Measurements from ENCODE around the gene HBZ. TPM values are rescaled to one million over a fixed set of nuclear protein-coding genes. Genes with fewer than 3 reads are reported as not detected.

The HBZ gene
- total and polyA plus RNA-seq, 9 of the 15 experiments (the other 6 are each of a cell fraction or from before 2014, with no cell fraction given) = 58.0 to 610 (median 113) TPM

DNA sequence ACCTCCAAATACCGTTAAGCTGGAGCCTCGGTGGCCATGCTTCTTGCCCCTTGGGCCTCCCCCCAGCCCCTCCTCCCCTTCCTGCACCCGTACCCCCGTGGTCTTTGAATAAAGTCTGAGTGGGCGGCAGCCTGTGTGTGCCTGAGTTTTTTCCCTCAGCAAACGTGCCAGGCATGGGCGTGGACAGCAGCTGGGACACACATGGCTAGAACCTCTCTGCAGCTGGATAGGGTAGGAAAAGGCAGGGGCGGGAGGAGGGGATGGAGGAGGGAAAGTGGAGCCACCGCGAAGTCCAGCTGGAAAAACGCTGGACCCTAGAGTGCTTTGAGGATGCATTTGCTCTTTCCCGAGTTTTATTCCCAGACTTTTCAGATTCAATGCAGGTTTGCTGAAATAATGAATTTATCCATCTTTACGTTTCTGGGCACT is 25.0 kb downstream of the HBZ start (continued):
- peak; percentile 88 to 92; a peak in 3 of 4 replicates for TF ChIP-seq SIN3A (IDR thresholded peaks at IDR 0.05; ENCODE audit: borderline replicate concordance in 2 of 2, control insufficient read depth in 1 of 2, low read depth in 2 of 2, low read length in 2 of 2)
- TF ChIP-seq EGR1 (conservative IDR thresholded peaks at IDR 0.05) = peak; percentile 56
- peak; percentile 74 for TF ChIP-seq MXI1 (IDR thresholded peaks at IDR 0.05; ENCODE audit: low read depth, low read length)
- TF ChIP-seq SAP30 (IDR thresholded peaks at IDR 0.05; ENCODE audit: borderline replicate concordance, insufficient read depth, low read depth, low read length, poor library complexity, severe bottlenecking) = peak; percentile 22
- peak; percentile 75 to 86 for TF ChIP-seq MNT (conservative IDR thresholded peaks at IDR 0.05)
- peak; percentile 56; the same call in 1 of the 2 replicates for TF ChIP-seq ZNF263 (CRISPR knock-in tag; IDR thresholded peaks at IDR 0.05; ENCODE audit: borderline replicate concordance)
- TF ChIP-seq TFAP4 (CRISPR knock-in tag; IDR thresholded peaks at IDR 0.05; ENCODE audit: borderline replicate concordance) = peak; percentile 81
- TF ChIP-seq MAFK (IDR thresholded peaks at IDR 0.05; ENCODE audit: low read length) = no peak
- peak; percentile 44; the same call in 1 of the 2 replicates for TF ChIP-seq BHLHE40 (IDR thresholded peaks at IDR 0.05; ENCODE audit: low read length)
- TF ChIP-seq HDAC1 (IDR thresholded peaks at IDR 0.05) = peak in 1 of 2 experiments; percentile 78; a peak in 2 of 4 replicates
- no peak for TF ChIP-seq KDM2B (CRISPR knock-in tag; IDR thresholded peaks at IDR 0.05)
- TF ChIP-seq, protein P1, sequence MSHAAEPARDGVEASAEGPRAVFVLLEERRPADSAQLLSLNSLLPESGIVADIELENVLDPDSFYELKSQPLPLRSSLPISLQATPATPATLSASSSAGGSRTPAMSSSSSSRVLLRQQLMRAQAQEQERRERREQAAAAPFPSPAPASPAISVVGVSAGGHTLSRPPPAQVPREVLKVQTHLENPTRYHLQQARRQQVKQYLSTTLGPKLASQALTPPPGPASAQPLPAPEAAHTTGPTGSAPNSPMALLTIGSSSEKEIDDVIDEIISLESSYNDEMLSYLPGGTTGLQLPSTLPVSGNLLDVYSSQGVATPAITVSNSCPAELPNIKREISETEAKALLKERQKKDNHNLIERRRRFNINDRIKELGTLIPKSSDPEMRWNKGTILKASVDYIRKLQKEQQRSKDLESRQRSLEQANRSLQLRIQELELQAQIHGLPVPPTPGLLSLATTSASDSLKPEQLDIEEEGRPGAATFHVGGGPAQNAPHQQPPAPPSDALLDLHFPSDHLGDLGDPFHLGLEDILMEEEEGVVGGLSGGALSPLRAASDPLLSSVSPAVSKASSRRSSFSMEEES (CRISPR knock-in tag; IDR thresholded peaks at IDR 0.05) = no peak
